ENCODE results near the gene LRP2BP.

The LRP2BP gene

GRCh38 chr4:185381288-185382196 lies 14.2 kb downstream of the LRP2BP start:
- H3K36me3 ChIP-seq (replicated peaks): no peaks in the 10 kb centered on the region
- no peak overlapping the region for H3K4me3 ChIP-seq (ENCODE audit: low read depth, low read length)
- TF ChIP-seq CTCF (IDR thresholded peaks at IDR 0.05; ENCODE audit: low read depth, low read length, missing control alignments): no peak
- no peak for DNase-seq
- no peak overlapping the region for H3K27ac ChIP-seq
- no peaks in the 10 kb centered on the region for H3K27me3 ChIP-seq (replicated peaks)
- in situ Hi-C loops (cut with HindIII; ENCODE audit: low pct_ligation_motif_present, low sequenced_read_pairs): no loop called here

- in situ Hi-C loops (cut with HindIII; ENCODE audit: low pct_ligation_motif_present, low sequenced_read_pairs): no loop called here
- no peak for DNase-seq
- H3K27ac ChIP-seq: no peak overlapping the region
Measured at GRCh38 chr4:185380320-185380719, 15.4 kb downstream of the LRP2BP start.

GRCh38 chr4:185379326-185380295 lies 16.1 kb downstream of the LRP2BP start:
- no peak for TF ChIP-seq CTCF (IDR thresholded peaks at IDR 0.05; ENCODE audit: low read depth, low read length, missing control alignments)
- H3K36me3 ChIP-seq (replicated peaks): no peaks in the 10 kb centered on the region
- H3K27ac ChIP-seq: no peak overlapping the region
- no peak for DNase-seq
- no peak overlapping the region for H3K4me3 ChIP-seq (ENCODE audit: low read depth, low read length)
- in situ Hi-C loops (cut with HindIII; ENCODE audit: low pct_ligation_motif_present, low sequenced_read_pairs): no loop called here
- H3K27me3 ChIP-seq (replicated peaks): no peaks in the 10 kb centered on the region

More at GRCh38 chr4:185380320-185380719, 15.4 kb downstream of the LRP2BP start:
- Histone ChIP-seq H3K4me3 (ENCODE audit: low read depth, low read length) (no peak overlapping the region), H3K36me3 (replicated peaks) (no peaks in the 10 kb centered on the region), H3K27me3 (replicated peaks) (no peaks in the 10 kb centered on the region)
- no peak for TF ChIP-seq CTCF (IDR thresholded peaks at IDR 0.05; ENCODE audit: low read depth, low read length, missing control alignments)

- no peak for TF ChIP-seq CTCF (IDR thresholded peaks at IDR 0.05; ENCODE audit: low read depth, low read length, missing control alignments)
- no peaks in the 10 kb centered on the region for H3K36me3 ChIP-seq (replicated peaks)
- H3K27ac ChIP-seq: no peak overlapping the region
- DNase-seq: no peak
- no peaks in the 10 kb centered on the region for H3K27me3 ChIP-seq (replicated peaks)
- in situ Hi-C loops (cut with HindIII; ENCODE audit: low pct_ligation_motif_present, low sequenced_read_pairs): no loop called here
- no peak overlapping the region for H3K4me3 ChIP-seq (ENCODE audit: low read depth, low read length)
Measured at GRCh38 chr4:185378264-185378663, 17.5 kb downstream of the LRP2BP start.

- in situ Hi-C loops (cut with HindIII; ENCODE audit: low pct_ligation_motif_present, low sequenced_read_pairs): no loop called here
- no peaks in the 10 kb centered on the region for H3K27me3 ChIP-seq (replicated peaks)
- TF ChIP-seq CTCF (IDR thresholded peaks at IDR 0.05; ENCODE audit: low read depth, low read length, missing control alignments): no peak
- no peak overlapping the region for H3K27ac ChIP-seq
- peaks cover 3% of the 10 kb centered on the region for H3K36me3 ChIP-seq (replicated peaks)
- DNase-seq: no peak
- no peak overlapping the region for H3K4me3 ChIP-seq (ENCODE audit: low read depth, low read length)
Measured at GRCh38 chr4:185374573-185374972, 21.2 kb downstream of the LRP2BP start.
